HG03095 (cell line): ENCODE measurements around the gene PGAP6.
"Not testable (repeated sequence)": the region's sequence is repeated elsewhere in the genome, so short reads cannot be mapped to it uniquely, and the experiment has no call there.

ENCODE experiments used
- ATAC-seq: cut with Tn5 transposase; IDR thresholded peaks from one replicate; pipeline ENCODE4 v1.9.1; 2021; ENCODE audit warnings: moderate library complexity; ENCODE audit not compliant: unreplicated experiment

The PGAP6 gene

GRCh38 chr16:352547-353403 lies 29.0 kb downstream of the PGAP6 start, which contains the start of gene AXIN1:
TSS of gene AXIN1 (minus strand) at chr16:352723. CDS start at chr16:347025, 5,698 bp downstream.
- ATAC-seq = peak; percentile 47

- ATAC-seq = peak; percentile 19
Observed at GRCh38 chr16:351804-352520, 29.8 kb downstream of the PGAP6 start.

- no peak for ATAC-seq
Observed at GRCh38 chr16:350203-350602, 31.6 kb downstream of the PGAP6 start.

GRCh38 chr16:349211-349610 lies 32.6 kb downstream of the PGAP6 start:
- peak; percentile 34 for ATAC-seq

DNA sequence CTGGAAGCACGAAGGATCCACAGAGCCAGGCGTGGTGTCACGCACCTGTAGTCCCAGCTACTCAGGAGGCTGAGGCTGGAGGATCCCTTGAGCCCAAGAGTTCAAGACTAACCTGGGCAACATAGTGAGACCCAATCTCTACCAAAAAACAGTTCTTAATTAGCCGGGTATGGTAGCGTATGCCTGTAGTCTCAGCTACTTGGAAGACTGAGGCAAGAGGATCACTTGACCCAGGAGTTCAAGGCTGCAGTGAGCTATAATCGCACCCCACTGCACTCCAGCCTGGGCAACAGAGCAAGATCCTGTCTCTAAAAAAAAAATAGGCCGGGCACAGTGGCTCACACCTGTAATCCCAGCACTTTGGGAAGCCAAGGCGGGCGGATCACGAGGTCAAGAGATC lies 33.3 kb downstream of the PGAP6 start:
- ATAC-seq = not testable (repeated sequence)

DNA sequence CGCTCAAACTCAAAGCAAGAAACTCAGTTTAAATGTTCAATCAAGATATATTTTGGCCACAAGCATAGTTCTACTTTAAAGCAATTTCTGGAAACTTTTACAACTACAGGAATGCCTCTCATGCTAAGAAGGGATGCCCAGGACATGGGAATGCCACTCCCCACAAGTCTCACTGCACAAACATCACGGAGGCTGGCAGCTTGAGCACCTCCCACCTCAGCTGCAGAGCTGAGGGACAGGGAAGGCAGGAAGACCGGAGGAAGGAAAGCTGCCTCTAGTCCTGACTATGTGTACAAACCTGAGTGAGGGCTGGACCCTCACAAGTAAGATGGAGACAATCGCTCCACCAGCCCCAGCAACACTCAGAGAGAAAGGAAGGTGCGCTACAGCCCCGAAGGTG lies 34.6 kb downstream of the PGAP6 start:
- ATAC-seq = no peak

DNA sequence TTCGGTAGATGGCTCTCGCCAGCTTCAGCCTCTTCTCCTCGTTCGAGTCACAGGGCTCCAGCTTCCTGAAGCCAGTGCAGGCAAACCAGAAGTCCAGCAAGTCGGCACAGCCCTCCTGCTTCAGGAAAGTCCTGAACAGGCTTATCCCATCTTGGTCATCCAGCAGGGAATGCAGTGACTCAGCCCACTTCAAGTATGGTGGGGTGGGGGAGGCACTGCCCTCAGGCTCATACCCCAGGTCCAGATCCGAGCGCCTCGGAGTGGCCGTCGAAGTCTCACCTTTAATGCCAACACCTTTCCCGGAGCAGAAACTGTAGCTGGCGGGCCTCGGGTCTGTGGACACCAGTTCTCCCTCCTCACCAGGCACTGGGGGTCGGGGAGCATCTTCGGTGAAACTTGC lies 35.2 kb downstream of the PGAP6 start:
- no peak for ATAC-seq

GRCh38 chr16:345772-346171 lies 36.0 kb downstream of the PGAP6 start:
- no peak for ATAC-seq

DNA sequence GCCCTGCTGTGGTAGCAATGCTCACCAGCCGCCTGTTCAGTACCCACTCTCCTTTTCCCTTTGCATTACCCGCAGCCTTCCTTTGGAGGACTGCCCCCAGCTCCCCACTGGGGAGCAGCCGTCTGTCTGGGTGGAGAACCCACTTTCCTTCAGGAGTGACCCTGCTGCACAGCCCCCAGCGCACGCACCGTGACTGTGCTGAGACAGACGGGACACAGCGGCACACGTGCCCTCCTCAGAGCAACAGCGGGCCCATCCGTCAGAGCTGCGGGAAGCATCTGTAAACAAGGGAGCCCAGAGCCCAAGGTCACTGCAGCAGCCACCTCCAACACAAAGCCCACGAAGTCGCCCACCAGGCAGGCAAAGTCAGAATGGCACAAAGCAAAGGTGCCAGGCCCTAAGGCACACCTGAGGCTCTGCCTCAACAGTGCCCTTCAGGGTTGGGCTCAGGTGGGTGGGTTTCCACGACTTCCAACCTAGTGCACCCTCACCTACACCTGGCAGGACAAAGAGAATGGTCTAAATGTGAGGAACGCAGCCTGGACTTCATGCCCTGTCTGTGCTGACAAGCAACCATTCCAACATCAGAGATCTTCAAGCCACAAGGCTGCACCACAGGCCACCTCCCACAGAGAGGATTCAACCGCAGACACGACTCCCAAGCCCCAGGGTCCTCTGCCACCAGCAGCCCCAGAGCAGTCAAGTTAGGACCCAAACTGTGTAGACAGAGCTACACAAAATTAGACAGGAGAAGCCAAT lies 39.1 kb downstream of the PGAP6 start:
- no peak for ATAC-seq

DNA sequence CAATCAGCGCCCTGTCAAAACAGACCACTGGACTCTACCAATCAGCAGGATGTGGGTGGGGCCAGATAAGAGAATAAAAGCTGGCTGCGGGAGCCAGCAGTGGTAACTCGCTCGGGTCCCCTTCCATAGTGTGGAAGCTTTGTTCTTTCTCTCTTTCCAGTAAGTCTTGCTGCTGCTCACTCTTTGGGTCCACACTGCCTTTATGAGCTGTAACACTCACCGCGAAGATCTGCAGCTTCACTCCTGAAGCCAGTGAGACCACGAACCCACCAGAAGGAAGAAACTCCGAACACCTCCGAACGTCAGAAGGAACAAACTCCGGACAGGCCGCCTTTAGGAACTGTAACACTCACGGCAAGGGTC lies 39.8 kb downstream of the PGAP6 start:
- ATAC-seq = not testable (repeated sequence)

DNA sequence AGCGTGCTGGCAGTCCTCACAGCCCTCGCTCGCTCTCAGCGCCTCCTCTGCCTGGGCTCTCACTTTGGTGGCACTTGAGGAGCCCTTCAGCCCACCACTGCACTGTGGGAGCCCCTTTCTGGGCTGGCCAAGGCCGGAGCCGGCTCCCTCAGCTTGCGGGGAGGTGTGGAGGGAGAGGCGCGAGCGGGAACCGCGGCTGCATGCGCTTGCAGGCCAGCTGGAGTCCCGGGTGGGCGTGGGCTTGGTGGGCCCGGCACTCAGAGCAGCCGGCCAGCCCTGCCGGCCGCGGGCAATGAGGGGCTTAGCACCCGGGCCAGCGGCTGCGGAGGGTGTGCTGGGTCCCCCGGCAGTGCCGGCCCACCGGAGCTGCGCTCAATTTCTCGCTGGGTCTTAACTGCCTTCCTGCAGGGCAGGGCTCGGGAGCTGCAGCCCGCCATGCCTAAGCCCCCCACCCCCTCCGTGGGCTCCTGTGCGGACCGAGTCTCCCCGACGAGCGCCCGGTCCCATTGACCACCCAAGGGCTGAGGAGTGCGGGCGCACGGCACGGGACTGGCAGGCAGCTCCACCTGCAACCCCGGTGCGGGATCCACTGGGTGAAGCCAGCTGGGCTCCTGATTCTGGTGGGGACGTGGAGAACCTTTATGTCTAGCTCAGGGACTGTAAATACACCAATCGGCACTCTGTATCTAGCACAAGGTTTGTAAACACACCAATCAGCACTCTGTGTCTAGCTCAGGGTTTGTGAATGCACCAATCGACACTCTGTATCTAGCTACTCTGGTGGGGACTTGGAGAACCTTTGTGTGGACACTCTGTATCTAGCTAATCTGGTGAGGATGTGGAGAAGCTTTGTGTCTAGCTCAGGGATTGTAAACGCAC lies 40.4 kb downstream of the PGAP6 start:
- not testable (repeated sequence) for ATAC-seq

DNA sequence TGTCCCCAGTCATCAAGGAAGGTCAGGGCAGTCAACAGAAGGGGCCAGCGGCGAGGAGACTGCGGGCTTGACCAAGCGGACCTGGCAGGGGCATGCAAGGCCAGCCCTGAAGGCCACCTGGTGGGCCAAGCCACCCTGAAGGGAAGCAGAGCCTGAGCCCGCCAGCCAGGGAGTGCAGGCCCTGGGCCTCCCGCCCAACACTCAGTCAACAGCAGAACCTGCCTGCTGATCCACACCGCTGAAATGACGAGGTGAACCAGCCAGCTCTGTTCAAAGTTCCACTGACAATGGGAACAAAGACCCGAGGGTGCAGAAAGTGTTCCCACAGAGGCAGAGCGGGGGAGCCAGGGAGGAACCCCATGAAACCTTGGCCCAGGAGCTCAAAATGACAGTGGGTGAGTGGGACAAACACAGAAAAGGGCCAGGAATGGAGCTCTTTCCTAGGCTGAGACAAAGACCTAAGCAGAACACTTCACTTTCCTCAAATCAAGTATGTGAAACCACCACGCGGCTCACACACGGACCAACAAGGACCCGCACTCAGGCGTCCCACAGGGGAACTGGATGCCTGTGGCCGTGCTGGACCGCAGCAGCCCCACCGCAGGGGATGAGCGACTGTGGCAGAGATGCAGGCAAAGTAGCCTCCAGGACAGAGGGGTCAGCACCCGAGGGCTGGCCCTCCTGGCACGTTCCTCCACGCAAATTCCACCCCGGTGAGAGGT lies 41.2 kb downstream of the PGAP6 start:
- ATAC-seq = no peak

DNA sequence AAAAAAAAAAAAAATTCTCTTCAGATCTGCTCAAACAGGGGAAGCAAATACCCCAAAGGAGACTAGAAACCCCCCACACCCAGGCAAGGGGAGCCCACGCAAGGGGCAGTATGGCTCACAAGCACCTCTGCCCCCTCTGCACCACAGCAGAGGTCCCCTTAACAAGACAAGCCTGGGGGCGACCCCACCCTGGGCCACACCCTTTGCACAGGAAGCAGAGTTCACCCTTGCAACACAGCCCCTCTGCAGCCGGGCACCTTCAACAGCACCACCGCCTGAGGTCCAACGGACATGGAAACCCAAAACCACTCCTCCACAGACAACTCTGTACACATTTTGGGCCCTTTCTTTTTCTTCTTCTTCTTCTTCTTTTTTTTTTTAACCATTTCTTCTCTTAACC lies 42.1 kb downstream of the PGAP6 start:
- no peak for ATAC-seq

GRCh38 chr16:337975-338575 lies 43.7 kb downstream of the PGAP6 start:
- no peak for ATAC-seq

DNA sequence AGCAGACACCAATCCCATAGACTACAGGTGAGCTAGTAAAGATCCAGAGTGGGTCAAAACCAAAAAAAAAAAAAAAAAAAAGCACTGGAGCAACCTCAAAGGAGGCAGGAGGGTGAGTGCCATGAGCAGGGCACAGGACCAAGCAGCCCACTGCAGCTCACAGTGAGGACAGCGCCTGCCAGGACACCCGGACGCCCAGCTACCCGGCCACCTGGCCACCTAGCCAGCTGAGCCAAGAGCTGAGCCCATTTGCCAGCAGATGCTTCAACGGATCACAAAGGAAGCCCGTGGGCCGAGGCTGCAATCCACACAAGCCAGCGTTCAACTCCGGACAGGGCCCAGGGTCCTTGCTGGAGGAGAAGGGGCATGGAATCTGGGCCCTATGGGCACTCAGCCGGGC lies 44.3 kb downstream of the PGAP6 start:
- no peak for ATAC-seq

DNA sequence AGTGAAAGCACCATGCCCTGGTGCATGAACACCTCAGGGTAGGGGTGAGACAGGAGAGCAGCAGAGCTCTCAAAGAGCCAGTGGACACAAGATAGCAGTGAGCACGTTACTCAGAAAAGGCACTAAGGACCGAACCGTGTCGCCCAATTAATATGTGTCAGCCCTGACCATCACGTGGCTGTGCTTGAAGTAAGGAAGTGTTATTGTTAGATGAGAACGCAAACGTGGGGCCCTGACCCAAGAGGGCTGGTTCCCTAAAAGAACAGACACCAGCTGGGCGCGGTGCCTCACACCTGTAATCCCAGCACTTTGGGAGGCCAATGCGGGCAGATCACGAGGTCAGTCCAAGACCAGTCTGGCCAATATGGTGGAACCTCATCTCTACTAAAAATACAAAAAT lies 45.5 kb downstream of the PGAP6 start:
- no peak for ATAC-seq

GRCh38 chr16:334861-335632 lies 46.7 kb downstream of the PGAP6 start:
- not testable (repeated sequence) for ATAC-seq

GRCh38 chr16:334164-334832 lies 47.5 kb downstream of the PGAP6 start:
- not testable (repeated sequence) for ATAC-seq
